ENCODE measurements around the gene DENND2D. TPM values are rescaled to one million over a fixed set of nuclear protein-coding genes. Genes with fewer than 3 reads are reported as not detected.

The DENND2D gene
- total and polyA plus RNA-seq, 10 of the 15 experiments (the other 5 are each of a cell fraction or from before 2014, with no cell fraction given), result 149 to 375 (median 172) TPM

DNA sequence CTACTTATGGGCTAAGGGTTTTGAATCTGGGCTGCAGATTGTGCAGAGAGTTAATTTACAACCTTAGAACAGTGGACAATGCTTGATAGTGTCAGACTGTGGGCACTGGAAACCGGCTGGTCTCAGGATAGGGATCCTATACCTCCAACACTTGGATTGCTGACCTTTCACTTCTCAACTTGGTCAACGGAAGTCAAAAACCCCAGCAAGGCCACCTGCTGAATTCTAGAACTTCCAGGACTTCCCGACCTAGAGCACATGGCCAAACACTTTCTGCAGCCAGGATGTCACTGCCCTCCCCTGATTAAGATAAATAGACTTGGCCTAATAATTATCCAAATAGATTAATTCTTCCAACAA, 336 bp upstream of the DENND2D start:
- in situ Hi-C loops (cut with MboI), result no loop called here
- CTCF ChIA-PET, result interaction anchor here (1.0 to 14.9 kb wide), 6 partner anchors 8 to 199 kb away, joined by 3 to 239 read pairs (median 6); no protein-coding TSS in a partner anchor
- SMC1A ChIA-PET (ENCODE audit: uncharacterized antibody, unreplicated experiment), result interaction anchor here (0.9 to 8.7 kb wide), 10 partner anchors 9 to 170 kb away, joined by 3 to 284 read pairs (median 6); no protein-coding TSS in a partner anchor
- Histone ChIP-seq H3K36me3 (ENCODE audit: control insufficient read depth in 2 of 2, insufficient read depth in 2 of 2, low read length in 1 of 2) (peaks cover 6 to 10% of the 10 kb centered on the region in 2 experiments; a peak in 3 of 4 replicates), H3K9me3 (replicated peaks; ENCODE audit: control insufficient read depth, insufficient read depth, low read length) (no peaks in the 10 kb centered on the region), H3K27me3 (replicated peaks in 1 of 2; ENCODE audit: control insufficient read depth in 2 of 2, insufficient read depth in 2 of 2, low read length in 1 of 2) (no peaks in the 10 kb centered on the region), H3K79me2 (ENCODE audit: control insufficient read depth, insufficient read depth, low read length) (peaks cover 87% of the 10 kb centered on the region), H4K20me1 (ENCODE audit: control insufficient read depth, insufficient read depth) (no peaks in the 10 kb centered on the region), H3K9ac (ENCODE audit: control insufficient read depth, insufficient read depth, low read length) (peak overlapping the region; percentile 93), H2AFZ (ENCODE audit: control insufficient read depth, low read depth, low read length) (no peak overlapping the region), H3K4me1 (ENCODE audit: control insufficient read depth, insufficient read depth, low read length) (peaks cover 35% of the 10 kb centered on the region), H3K4me3 (peak overlapping the region; percentile 73), H3K27ac (ENCODE audit: control insufficient read depth, insufficient read depth) (peak overlapping the region; percentile 92), H3K4me2 (ENCODE audit: control insufficient read depth, insufficient read depth) (peak overlapping the region; percentile 99)
- DNase-seq (ENCODE audit: low read depth, low spot score), result no peak
- POLR2A ChIA-PET, result interaction anchor here (0.8 to 12.8 kb wide), 7 partner anchors 13 to 325 kb away, joined by 3 to 371 read pairs (median 4); partner anchors contain the start of gene DRAM2
- RAD21 ChIA-PET (ENCODE audit: unreplicated experiment), result interaction anchor here (1.0 to 15.0 kb wide), 7 partner anchors 17 to 74 kb away, joined by 3 to 542 read pairs (median 6); partner anchors contain the start of genes CEPT1 and DRAM2
- no peak for FAIRE-seq
- no peak for ATAC-seq
- intact Hi-C loops (cut with micrococcal nuclease; ENCODE audit: unreplicated experiment), result loop anchor here (5.0 kb wide), 3 partner anchors 328 to 417 kb away; partner anchors contain the start of genes CD53 and RAP1A
- BruUV-seq (replicated peaks), result no TSS peak
- whole genome bisulfite sequencing (ENCODE audit: insufficient coverage, insufficient replicate concordance, low lambda C conversion rate, missing lambda C conversion rate), result 38% methylated on average over 3 of the region's 3 CpGs
- TF ChIP-seq, protein P1, sequence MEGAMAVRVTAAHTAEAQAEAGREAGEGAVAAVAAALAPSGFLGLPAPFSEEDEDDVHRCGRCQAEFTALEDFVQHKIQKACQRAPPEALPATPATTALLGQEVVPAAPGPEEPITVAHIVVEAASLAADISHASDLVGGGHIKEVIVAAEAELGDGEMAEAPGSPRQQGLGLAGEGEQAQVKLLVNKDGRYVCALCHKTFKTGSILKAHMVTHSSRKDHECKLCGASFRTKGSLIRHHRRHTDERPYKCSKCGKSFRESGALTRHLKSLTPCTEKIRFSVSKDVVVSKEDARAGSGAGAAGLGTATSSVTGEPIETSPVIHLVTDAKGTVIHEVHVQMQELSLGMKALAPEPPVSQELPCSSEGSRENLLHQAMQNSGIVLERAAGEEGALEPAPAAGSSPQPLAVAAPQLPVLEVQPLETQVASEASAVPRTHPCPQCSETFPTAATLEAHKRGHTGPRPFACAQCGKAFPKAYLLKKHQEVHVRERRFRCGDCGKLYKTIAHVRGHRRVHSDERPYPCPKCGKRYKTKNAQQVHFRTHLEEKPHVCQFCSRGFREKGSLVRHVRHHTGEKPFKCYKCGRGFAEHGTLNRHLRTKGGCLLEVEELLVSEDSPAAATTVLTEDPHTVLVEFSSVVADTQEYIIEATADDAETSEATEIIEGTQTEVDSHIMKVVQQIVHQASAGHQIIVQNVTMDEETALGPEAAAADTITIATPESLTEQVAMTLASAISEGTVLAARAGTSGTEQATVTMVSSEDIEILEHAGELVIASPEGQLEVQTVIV (IDR thresholded peaks at IDR 0.05; ENCODE audit: borderline replicate concordance, partially characterized antibody), result no peak
- no peak for TF ChIP-seq NRF1 (conservative IDR thresholded peaks at IDR 0.05; ENCODE audit: low read depth, low read length)
- TF ChIP-seq BACH1 (IDR thresholded peaks at IDR 0.05; ENCODE audit: borderline replicate concordance), result no peak; the same call in 1 of the 2 replicates
- no peak for TF ChIP-seq PAX8 (IDR thresholded peaks at IDR 0.05)
- peak; percentile 68; the same call in 1 of the 2 replicates for TF ChIP-seq POLR2AphosphoS5 (IDR thresholded peaks at IDR 0.05; ENCODE audit: low read length)
- 0 out of 4 replicates have a peak, but pooled peaks of 1 of the 2 experiments have one; percentile 18 for TF ChIP-seq ETV6 (conservative IDR thresholded peaks at IDR 0.05 in 1 of 2, IDR thresholded peaks at IDR 0.05 in 1 of 2; ENCODE audit: borderline replicate concordance in 1 of 2, low read depth in 1 of 2)
- TF ChIP-seq, protein P2, sequence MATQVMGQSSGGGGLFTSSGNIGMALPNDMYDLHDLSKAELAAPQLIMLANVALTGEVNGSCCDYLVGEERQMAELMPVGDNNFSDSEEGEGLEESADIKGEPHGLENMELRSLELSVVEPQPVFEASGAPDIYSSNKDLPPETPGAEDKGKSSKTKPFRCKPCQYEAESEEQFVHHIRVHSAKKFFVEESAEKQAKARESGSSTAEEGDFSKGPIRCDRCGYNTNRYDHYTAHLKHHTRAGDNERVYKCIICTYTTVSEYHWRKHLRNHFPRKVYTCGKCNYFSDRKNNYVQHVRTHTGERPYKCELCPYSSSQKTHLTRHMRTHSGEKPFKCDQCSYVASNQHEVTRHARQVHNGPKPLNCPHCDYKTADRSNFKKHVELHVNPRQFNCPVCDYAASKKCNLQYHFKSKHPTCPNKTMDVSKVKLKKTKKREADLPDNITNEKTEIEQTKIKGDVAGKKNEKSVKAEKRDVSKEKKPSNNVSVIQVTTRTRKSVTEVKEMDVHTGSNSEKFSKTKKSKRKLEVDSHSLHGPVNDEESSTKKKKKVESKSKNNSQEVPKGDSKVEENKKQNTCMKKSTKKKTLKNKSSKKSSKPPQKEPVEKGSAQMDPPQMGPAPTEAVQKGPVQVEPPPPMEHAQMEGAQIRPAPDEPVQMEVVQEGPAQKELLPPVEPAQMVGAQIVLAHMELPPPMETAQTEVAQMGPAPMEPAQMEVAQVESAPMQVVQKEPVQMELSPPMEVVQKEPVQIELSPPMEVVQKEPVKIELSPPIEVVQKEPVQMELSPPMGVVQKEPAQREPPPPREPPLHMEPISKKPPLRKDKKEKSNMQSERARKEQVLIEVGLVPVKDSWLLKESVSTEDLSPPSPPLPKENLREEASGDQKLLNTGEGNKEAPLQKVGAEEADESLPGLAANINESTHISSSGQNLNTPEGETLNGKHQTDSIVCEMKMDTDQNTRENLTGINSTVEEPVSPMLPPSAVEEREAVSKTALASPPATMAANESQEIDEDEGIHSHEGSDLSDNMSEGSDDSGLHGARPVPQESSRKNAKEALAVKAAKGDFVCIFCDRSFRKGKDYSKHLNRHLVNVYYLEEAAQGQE (IDR thresholded peaks at IDR 0.05; ENCODE audit: low read depth, low read length), result 0 out of 2 replicates have a peak, but pooled peaks have one; percentile 0
- TF ChIP-seq, protein P3, sequence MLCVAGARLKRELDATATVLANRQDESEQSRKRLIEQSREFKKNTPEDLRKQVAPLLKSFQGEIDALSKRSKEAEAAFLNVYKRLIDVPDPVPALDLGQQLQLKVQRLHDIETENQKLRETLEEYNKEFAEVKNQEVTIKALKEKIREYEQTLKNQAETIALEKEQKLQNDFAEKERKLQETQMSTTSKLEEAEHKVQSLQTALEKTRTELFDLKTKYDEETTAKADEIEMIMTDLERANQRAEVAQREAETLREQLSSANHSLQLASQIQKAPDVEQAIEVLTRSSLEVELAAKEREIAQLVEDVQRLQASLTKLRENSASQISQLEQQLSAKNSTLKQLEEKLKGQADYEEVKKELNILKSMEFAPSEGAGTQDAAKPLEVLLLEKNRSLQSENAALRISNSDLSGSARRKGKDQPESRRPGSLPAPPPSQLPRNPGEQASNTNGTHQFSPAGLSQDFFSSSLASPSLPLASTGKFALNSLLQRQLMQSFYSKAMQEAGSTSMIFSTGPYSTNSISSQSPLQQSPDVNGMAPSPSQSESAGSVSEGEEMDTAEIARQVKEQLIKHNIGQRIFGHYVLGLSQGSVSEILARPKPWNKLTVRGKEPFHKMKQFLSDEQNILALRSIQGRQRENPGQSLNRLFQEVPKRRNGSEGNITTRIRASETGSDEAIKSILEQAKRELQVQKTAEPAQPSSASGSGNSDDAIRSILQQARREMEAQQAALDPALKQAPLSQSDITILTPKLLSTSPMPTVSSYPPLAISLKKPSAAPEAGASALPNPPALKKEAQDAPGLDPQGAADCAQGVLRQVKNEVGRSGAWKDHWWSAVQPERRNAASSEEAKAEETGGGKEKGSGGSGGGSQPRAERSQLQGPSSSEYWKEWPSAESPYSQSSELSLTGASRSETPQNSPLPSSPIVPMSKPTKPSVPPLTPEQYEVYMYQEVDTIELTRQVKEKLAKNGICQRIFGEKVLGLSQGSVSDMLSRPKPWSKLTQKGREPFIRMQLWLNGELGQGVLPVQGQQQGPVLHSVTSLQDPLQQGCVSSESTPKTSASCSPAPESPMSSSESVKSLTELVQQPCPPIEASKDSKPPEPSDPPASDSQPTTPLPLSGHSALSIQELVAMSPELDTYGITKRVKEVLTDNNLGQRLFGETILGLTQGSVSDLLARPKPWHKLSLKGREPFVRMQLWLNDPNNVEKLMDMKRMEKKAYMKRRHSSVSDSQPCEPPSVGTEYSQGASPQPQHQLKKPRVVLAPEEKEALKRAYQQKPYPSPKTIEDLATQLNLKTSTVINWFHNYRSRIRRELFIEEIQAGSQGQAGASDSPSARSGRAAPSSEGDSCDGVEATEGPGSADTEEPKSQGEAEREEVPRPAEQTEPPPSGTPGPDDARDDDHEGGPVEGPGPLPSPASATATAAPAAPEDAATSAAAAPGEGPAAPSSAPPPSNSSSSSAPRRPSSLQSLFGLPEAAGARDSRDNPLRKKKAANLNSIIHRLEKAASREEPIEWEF (IDR thresholded peaks at IDR 0.05; ENCODE audit: insufficient replicate concordance, low read depth, low read length), result no peak
- no peak for TF ChIP-seq SREBF1 (IDR thresholded peaks at IDR 0.05; ENCODE audit: low read length)
- peak; percentile 28 for TF ChIP-seq POU2F2 (IDR thresholded peaks at IDR 0.05; ENCODE audit: borderline replicate concordance, low read depth, low read length)
- no peak for TF ChIP-seq CHD2 (IDR thresholded peaks at IDR 0.05; ENCODE audit: borderline replicate concordance, low read depth, low read length)
